ENCODE results near the gene PSG7. TPM values are rescaled to one million over a fixed set of nuclear protein-coding genes. Genes with fewer than 3 reads are reported as not detected.
"Not testable (repeated sequence)": the region's sequence is repeated elsewhere in the genome, so short reads cannot be mapped to it uniquely, and the experiment has no call there.

The PSG7 gene
- total and polyA plus RNA-seq, 10 of the 15 experiments (the other 5 are each of a cell fraction or from before 2014, with no cell fraction given), result not detected

DNA sequence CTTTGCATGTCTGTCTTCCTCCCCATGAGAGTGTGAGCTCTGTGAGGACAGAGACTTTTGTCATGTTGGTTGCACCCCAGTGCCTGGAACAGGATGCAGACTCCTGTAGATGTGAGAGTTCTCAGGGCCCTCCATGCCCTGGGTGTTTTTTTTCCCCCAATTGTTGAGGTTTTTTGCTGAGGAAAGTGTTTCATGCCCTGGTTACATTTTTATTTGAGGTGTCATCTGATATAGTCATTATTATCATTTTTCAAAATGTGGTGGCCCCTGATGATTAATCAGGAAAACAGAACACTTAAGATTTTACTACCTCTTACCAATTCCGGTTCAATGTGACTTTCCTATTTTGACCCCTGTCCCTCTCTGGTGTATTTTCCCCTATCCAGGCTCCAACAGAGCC, 20.1 kb downstream of the PSG7 start:
- RAD21 ChIA-PET (ENCODE audit: unreplicated experiment); ATAC-seq; POLR2A ChIA-PET; H3K27me3 ChIP-seq (replicated peaks in 1 of 2; ENCODE audit: control insufficient read depth in 2 of 2, insufficient read depth in 2 of 2, low read length in 1 of 2); BruUV-seq (replicated peaks); H4K20me1 ChIP-seq (ENCODE audit: control insufficient read depth, insufficient read depth); H3K9me3 ChIP-seq (replicated peaks; ENCODE audit: control insufficient read depth, insufficient read depth, low read length); H3K79me2 ChIP-seq (ENCODE audit: control insufficient read depth, insufficient read depth, low read length); H3K4me2 ChIP-seq (ENCODE audit: control insufficient read depth, insufficient read depth); H3K27ac ChIP-seq (ENCODE audit: control insufficient read depth, insufficient read depth); CTCF ChIA-PET; FAIRE-seq; DNase-seq (ENCODE audit: low read depth, low spot score); H3K36me3 ChIP-seq (ENCODE audit: control insufficient read depth in 2 of 2, insufficient read depth in 2 of 2, low read length in 1 of 2); SMC1A ChIA-PET (ENCODE audit: uncharacterized antibody, unreplicated experiment); H2AFZ ChIP-seq (ENCODE audit: control insufficient read depth, low read depth, low read length); H3K4me3 ChIP-seq; intact Hi-C loops (cut with micrococcal nuclease; ENCODE audit: unreplicated experiment); H3K4me1 ChIP-seq (ENCODE audit: control insufficient read depth, insufficient read depth, low read length); H3K9ac ChIP-seq (ENCODE audit: control insufficient read depth, insufficient read depth, low read length); in situ Hi-C loops (cut with MboI): not testable (repeated sequence)
- 33% methylated on average over 1 of the region's 1 CpG for WGBS (ENCODE audit: insufficient coverage, insufficient replicate concordance, low lambda C conversion rate, missing lambda C conversion rate)

- H3K79me2 ChIP-seq (ENCODE audit: control insufficient read depth, insufficient read depth, low read length); H3K4me1 ChIP-seq (ENCODE audit: control insufficient read depth, insufficient read depth, low read length); H3K4me3 ChIP-seq; ATAC-seq; CTCF ChIA-PET; H2AFZ ChIP-seq (ENCODE audit: control insufficient read depth, low read depth, low read length); H3K9me3 ChIP-seq (replicated peaks; ENCODE audit: control insufficient read depth, insufficient read depth, low read length); POLR2A ChIA-PET; H4K20me1 ChIP-seq (ENCODE audit: control insufficient read depth, insufficient read depth); intact Hi-C loops (cut with micrococcal nuclease; ENCODE audit: unreplicated experiment); H3K36me3 ChIP-seq (ENCODE audit: control insufficient read depth in 2 of 2, insufficient read depth in 2 of 2, low read length in 1 of 2); in situ Hi-C loops (cut with MboI); FAIRE-seq; RAD21 ChIA-PET (ENCODE audit: unreplicated experiment); H3K27ac ChIP-seq (ENCODE audit: control insufficient read depth, insufficient read depth); SMC1A ChIA-PET (ENCODE audit: uncharacterized antibody, unreplicated experiment); H3K4me2 ChIP-seq (ENCODE audit: control insufficient read depth, insufficient read depth); H3K27me3 ChIP-seq (replicated peaks in 1 of 2; ENCODE audit: control insufficient read depth in 2 of 2, insufficient read depth in 2 of 2, low read length in 1 of 2); H3K9ac ChIP-seq (ENCODE audit: control insufficient read depth, insufficient read depth, low read length); BruUV-seq (replicated peaks); DNase-seq (ENCODE audit: low read depth, low spot score): not testable (repeated sequence)
- 27% methylated on average over 5 of the region's 5 CpGs for WGBS (ENCODE audit: insufficient coverage, insufficient replicate concordance, low lambda C conversion rate, missing lambda C conversion rate)
Observed at GRCh38 chr19:42913516-42913915, 23.5 kb downstream of the PSG7 start.

- H3K4me3 ChIP-seq; H3K4me1 ChIP-seq (ENCODE audit: control insufficient read depth, insufficient read depth, low read length); H2AFZ ChIP-seq (ENCODE audit: control insufficient read depth, low read depth, low read length); H3K27ac ChIP-seq (ENCODE audit: control insufficient read depth, insufficient read depth); H3K9ac ChIP-seq (ENCODE audit: control insufficient read depth, insufficient read depth, low read length); H3K36me3 ChIP-seq (ENCODE audit: control insufficient read depth in 2 of 2, insufficient read depth in 2 of 2, low read length in 1 of 2); H4K20me1 ChIP-seq (ENCODE audit: control insufficient read depth, insufficient read depth); ATAC-seq; POLR2A ChIA-PET; SMC1A ChIA-PET (ENCODE audit: uncharacterized antibody, unreplicated experiment); BruUV-seq (replicated peaks); H3K9me3 ChIP-seq (replicated peaks; ENCODE audit: control insufficient read depth, insufficient read depth, low read length); RAD21 ChIA-PET (ENCODE audit: unreplicated experiment); FAIRE-seq; CTCF ChIA-PET; DNase-seq (ENCODE audit: low read depth, low spot score); in situ Hi-C loops (cut with MboI); H3K4me2 ChIP-seq (ENCODE audit: control insufficient read depth, insufficient read depth); intact Hi-C loops (cut with micrococcal nuclease; ENCODE audit: unreplicated experiment); H3K27me3 ChIP-seq (replicated peaks in 1 of 2; ENCODE audit: control insufficient read depth in 2 of 2, insufficient read depth in 2 of 2, low read length in 1 of 2); H3K79me2 ChIP-seq (ENCODE audit: control insufficient read depth, insufficient read depth, low read length): not testable (repeated sequence)
- 33% methylated on average over 4 of the region's 4 CpGs for WGBS (ENCODE audit: insufficient coverage, insufficient replicate concordance, low lambda C conversion rate, missing lambda C conversion rate)
Observed at GRCh38 chr19:42912941-42913340, 24.1 kb downstream of the PSG7 start.

GRCh38 chr19:42911731-42912130, 25.3 kb downstream of the PSG7 start:
- CTCF ChIA-PET; in situ Hi-C loops (cut with MboI); FAIRE-seq; H3K4me3 ChIP-seq; RAD21 ChIA-PET (ENCODE audit: unreplicated experiment); H3K9ac ChIP-seq (ENCODE audit: control insufficient read depth, insufficient read depth, low read length); H3K36me3 ChIP-seq (ENCODE audit: control insufficient read depth in 2 of 2, insufficient read depth in 2 of 2, low read length in 1 of 2); H3K9me3 ChIP-seq (replicated peaks; ENCODE audit: control insufficient read depth, insufficient read depth, low read length); SMC1A ChIA-PET (ENCODE audit: uncharacterized antibody, unreplicated experiment); H3K27me3 ChIP-seq (replicated peaks in 1 of 2; ENCODE audit: control insufficient read depth in 2 of 2, insufficient read depth in 2 of 2, low read length in 1 of 2); H4K20me1 ChIP-seq (ENCODE audit: control insufficient read depth, insufficient read depth); BruUV-seq (replicated peaks); H3K4me2 ChIP-seq (ENCODE audit: control insufficient read depth, insufficient read depth); H3K4me1 ChIP-seq (ENCODE audit: control insufficient read depth, insufficient read depth, low read length); H3K27ac ChIP-seq (ENCODE audit: control insufficient read depth, insufficient read depth); intact Hi-C loops (cut with micrococcal nuclease; ENCODE audit: unreplicated experiment); ATAC-seq; POLR2A ChIA-PET; H2AFZ ChIP-seq (ENCODE audit: control insufficient read depth, low read depth, low read length); DNase-seq (ENCODE audit: low read depth, low spot score); H3K79me2 ChIP-seq (ENCODE audit: control insufficient read depth, insufficient read depth, low read length): not testable (repeated sequence)
- WGBS (ENCODE audit: insufficient coverage, insufficient replicate concordance, low lambda C conversion rate, missing lambda C conversion rate), result 15% methylated on average over 5 of the region's 5 CpGs

Measured in GM12878 (cell line).